AG04450 (cell line): ENCODE measurements around the gene ENC1. TPM values are rescaled to one million over a fixed set of nuclear protein-coding genes. Genes with fewer than 3 reads are reported as not detected.

Experiments
- CTCF ChIA-PET: fragments of 300-600, 350-600 bp; formaldehyde crosslinking; extraction: SDS; loops from one replicate; lab custom pipeline; 2022; ENCODE audit warnings: antibody characterized with exemption, inconsistent platforms; lab: Charles Lee
- POLR2A ChIA-PET: fragments of 350-600 bp; formaldehyde crosslinking; extraction: SDS; loops from one replicate; lab custom pipeline; 2021; ENCODE audit warnings: antibody characterized with exemption, inconsistent platforms; lab: Yijun Ruan, JAX
- DNase-seq: peaks from one replicate; pipeline ENCODE4 v3.0.0-alpha.2; 2011; ENCODE audit warnings: low read depth, low spot score
- H3K27ac ChIP-seq: one replicate; pipeline ENCODE4 v1.5.1; 2012; ENCODE audit warnings: low read depth, low read length, control low read depth
- H3K27me3 ChIP-seq: one replicate; pipeline ENCODE4 v1.6.0; 2012; ENCODE audit warnings: low read length; ENCODE audit not compliant: control insufficient read depth, insufficient read depth
- H3K4me3 ChIP-seq: 2 replicates; pipeline ENCODE4 v1.5.1; 2011; ENCODE audit warnings: mild to moderate bottlenecking, low read depth, low read length, control low read depth
- H3K9me3 ChIP-seq: 2 replicates; pipeline ENCODE4 v1.5.1; 2012; ENCODE audit warnings: low read length; ENCODE audit not compliant: control insufficient read depth, insufficient read depth
- CTCF ChIP-seq: IDR thresholded peaks from 2 replicates; pipeline ENCODE4 v1.5.1; 2011; ENCODE audit warnings: low read depth, low read length, control low read depth, inconsistent platforms
- polyA plus RNA-seq: library from polyadenylated mRNA; depleted of rRNA; stranded (reverse); fragments of >200 nt; gene quantifications from 2 replicates; pipeline ENCODE4 v1.2.3, GENCODE V29; 2011

Gene ENC1
- polyA plus RNA-seq, 1 experiment, result 19.3 TPM

GRCh38 chr5:74638970-74639806 is 1.3 kb downstream of the ENC1 start:
- peaks cover 4% of the 10 kb centered on the region; the same call in 1 of the 2 replicates for H3K9me3 ChIP-seq
- peak overlapping the region; percentile 75 for H3K27ac ChIP-seq
- H3K27me3 ChIP-seq, result no peaks in the 10 kb centered on the region
- ChIA-PET POLR2A (interaction anchor here (0.9 to 1.7 kb wide), 4 partner anchors 9 to 676 kb away, joined by 3 to 9 read pairs (median 4); no protein-coding TSS in a partner anchor), CTCF (interaction anchor here (1.2 to 6.9 kb wide), 9 partner anchors 82 to 736 kb away, joined by 3 to 76 read pairs (median 4); no protein-coding TSS in a partner anchor)
- TF ChIP-seq CTCF, result no peak
- peak overlapping the region; percentile 93 for H3K4me3 ChIP-seq
- DNase-seq, result peak; percentile 42

- POLR2A ChIA-PET, result interaction anchor here (0.8 to 1.1 kb wide), 2 partner anchors 65 to 248 kb away, joined by 3 to 4 read pairs; no protein-coding TSS in a partner anchor
- no peak for DNase-seq
- Histone ChIP-seq H3K9me3 (peaks cover 4% of the 10 kb centered on the region; the same call in 1 of the 2 replicates), H3K27me3 (no peaks in the 10 kb centered on the region), H3K27ac (peak overlapping the region; percentile 73), H3K4me3 (peak overlapping the region; percentile 93)
- CTCF ChIA-PET, result interaction anchor here (6.9 kb wide), 1 partner anchor 736 kb away, joined by 76 read pairs; no protein-coding TSS in a partner anchor
- no peak for TF ChIP-seq CTCF
These were observed 2.0 kb downstream of the ENC1 start for GRCh38 chr5:74638544-74638969.

- POLR2A ChIA-PET, result no interaction called here
- Histone ChIP-seq H3K9me3 (peaks cover 4% of the 10 kb centered on the region; the same call in 1 of the 2 replicates), H3K4me3 (no peak overlapping the region), H3K27ac (no peak overlapping the region), H3K27me3 (no peaks in the 10 kb centered on the region)
- CTCF ChIA-PET, result interaction anchor here (0.6 kb wide), 1 partner anchor 79 kb away, joined by 4 read pairs; no protein-coding TSS in a partner anchor
- no peak for DNase-seq
- no peak for TF ChIP-seq CTCF
These were observed 4.0 kb downstream of the ENC1 start for GRCh38 chr5:74636552-74636951.

DNA sequence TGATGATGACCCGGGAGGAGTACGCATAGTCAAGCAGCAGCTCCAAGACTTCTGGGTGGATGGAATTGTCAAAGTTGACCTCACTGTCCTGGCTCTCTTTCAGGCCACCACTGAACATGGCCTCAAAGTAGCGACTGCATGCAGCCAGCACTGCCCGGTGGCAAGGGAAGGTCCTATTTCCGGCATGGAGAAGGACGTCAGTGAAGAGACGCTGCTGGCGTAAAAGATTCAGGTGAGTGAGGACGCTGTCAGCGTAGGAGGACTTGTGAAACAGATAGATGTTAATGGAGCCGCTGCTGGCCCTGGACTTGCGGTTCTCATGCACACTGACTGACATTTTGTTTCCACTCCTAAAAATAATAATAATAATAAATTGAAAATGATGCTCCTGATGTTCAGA is 4.4 kb downstream of the ENC1 start:
- POLR2A ChIA-PET, result no interaction called here
- H3K9me3 ChIP-seq, result peaks cover 4% of the 10 kb centered on the region; the same call in 1 of the 2 replicates
- no peak for TF ChIP-seq CTCF
- no peak overlapping the region for H3K4me3 ChIP-seq
- H3K27me3 ChIP-seq, result no peaks in the 10 kb centered on the region
- H3K27ac ChIP-seq, result no peak overlapping the region
- no peak for DNase-seq
- CTCF ChIA-PET, result interaction anchor here (0.6 kb wide), 1 partner anchor 80 kb away, joined by 4 read pairs; no protein-coding TSS in a partner anchor
